ENCODE measurements around the gene STEAP4. TPM values are rescaled to one million over a fixed set of nuclear protein-coding genes. Genes with fewer than 3 reads are reported as not detected.
"Not testable (repeated sequence)": the region's sequence is repeated elsewhere in the genome, so short reads cannot be mapped to it uniquely, and the experiment has no call there.

STEAP4 gene
- total and polyA plus RNA-seq, 4 donors: 0.22 to 3.7 (median 0.30) TPM

DNA sequence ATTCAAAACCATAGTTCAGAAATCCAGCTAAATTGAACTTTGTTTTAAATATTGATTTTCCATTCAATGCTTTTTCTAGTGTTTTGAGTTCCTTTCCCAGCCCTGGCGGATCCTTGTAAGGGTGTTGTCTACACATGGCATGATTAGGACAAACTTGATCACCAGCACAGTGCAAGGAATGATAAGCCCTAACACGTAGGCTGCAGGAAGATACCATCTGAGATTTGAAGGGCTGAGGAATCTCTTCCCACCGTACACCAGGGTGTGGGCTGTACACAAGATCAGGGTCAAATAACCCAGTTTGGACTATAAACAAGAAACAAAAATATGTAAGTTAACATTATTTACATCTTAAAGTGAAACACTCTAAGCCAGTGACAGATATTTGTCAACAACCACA, 27.4 kb downstream of the STEAP4 start:
- DNase-seq (ENCODE audit: low read depth in 4 of 6, low spot score in 6 of 6): no peak
- Histone ChIP-seq H3K27me3 (ENCODE audit: control insufficient read depth, insufficient read depth, low read length) (no peaks in the 10 kb centered on the region), H3K9me3 (ENCODE audit: control insufficient read depth, insufficient read depth, low read length) (no peaks in the 10 kb centered on the region), H3K27ac (ENCODE audit: low read depth, low read length) (no peak overlapping the region), H3K4me1 (ENCODE audit: control insufficient read depth, insufficient read depth, low read length) (no peaks in the 10 kb centered on the region), H3K4me3 (ENCODE audit: low read depth, low read length) (no peak overlapping the region), H3K36me3 (ENCODE audit: control insufficient read depth, insufficient read depth, low read length) (no peaks in the 10 kb centered on the region)
- WGBS (ENCODE audit: insufficient coverage): 80% methylated on average over 1 of the region's 3 CpGs

DNA sequence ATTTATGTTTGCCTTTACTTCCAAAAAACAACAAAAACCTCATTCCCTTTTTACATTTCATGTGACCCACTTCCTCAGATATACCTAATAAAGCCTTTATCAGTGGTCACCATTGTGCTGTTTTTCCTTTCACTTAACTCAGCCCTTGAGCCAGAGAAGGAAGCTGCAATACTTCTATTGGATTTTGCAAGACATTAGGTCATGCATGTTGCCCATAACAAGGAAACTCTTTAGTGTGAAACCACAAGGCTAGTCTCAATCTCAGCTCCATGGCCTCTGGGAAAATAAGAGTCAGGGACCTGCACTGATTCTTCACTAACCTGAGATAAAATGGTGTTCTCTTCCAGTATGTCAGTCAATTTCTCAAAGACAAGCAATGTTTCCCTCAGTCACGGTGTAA, 27.8 kb downstream of the STEAP4 start:
- Histone ChIP-seq H3K36me3 (ENCODE audit: control insufficient read depth, insufficient read depth, low read length) (no peaks in the 10 kb centered on the region), H3K27me3 (ENCODE audit: control insufficient read depth, insufficient read depth, low read length) (no peaks in the 10 kb centered on the region), H3K27ac (ENCODE audit: low read depth, low read length) (no peak overlapping the region), H3K4me1 (ENCODE audit: control insufficient read depth, insufficient read depth, low read length) (no peaks in the 10 kb centered on the region), H3K4me3 (ENCODE audit: low read depth, low read length) (no peak overlapping the region), H3K9me3 (ENCODE audit: control insufficient read depth, insufficient read depth, low read length) (no peaks in the 10 kb centered on the region)
- no peak for DNase-seq (ENCODE audit: low read depth in 4 of 6, low spot score in 6 of 6)
- no CpG with 5 or more reads among the region's 1 CpG for WGBS (ENCODE audit: insufficient coverage)

DNA sequence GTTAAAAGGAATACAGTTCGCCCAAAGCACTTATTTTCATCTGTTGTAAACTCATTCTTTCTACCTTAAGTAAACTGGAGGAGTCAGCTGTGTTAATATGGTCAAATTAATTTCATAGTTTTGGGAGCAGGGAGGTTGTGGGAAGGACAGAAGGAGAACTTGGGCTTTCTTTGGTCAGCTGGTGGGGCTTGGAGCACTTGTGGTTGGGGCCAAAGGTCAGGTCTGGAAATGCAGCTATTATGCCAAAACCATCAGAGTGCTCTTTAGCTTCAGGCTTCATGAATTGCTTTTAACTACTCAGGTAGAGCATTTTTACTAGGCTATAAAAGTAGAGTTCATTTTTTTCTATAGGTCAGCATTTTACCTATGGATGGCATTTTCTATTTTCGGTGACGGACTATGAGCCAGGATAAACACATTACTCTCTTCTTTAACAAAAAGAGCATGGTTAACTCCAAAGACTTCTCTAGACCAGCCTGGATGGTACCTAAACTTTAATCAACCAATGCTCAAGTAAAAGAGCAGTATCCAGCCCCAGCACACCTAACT, 30.0 kb downstream of the STEAP4 start:
- Histone ChIP-seq H3K4me3 (ENCODE audit: low read depth, low read length) (no peak overlapping the region), H3K27me3 (ENCODE audit: control insufficient read depth, insufficient read depth, low read length) (no peaks in the 10 kb centered on the region), H3K9me3 (ENCODE audit: control insufficient read depth, insufficient read depth, low read length) (no peaks in the 10 kb centered on the region), H3K4me1 (ENCODE audit: control insufficient read depth, insufficient read depth, low read length) (no peaks in the 10 kb centered on the region), H3K27ac (ENCODE audit: low read depth, low read length) (no peak overlapping the region), H3K36me3 (ENCODE audit: control insufficient read depth, insufficient read depth, low read length) (no peaks in the 10 kb centered on the region)
- DNase-seq (ENCODE audit: low read depth in 4 of 6, low spot score in 6 of 6): no peak
- WGBS (ENCODE audit: insufficient coverage): no CpG with 5 or more reads among the region's 3 CpGs

DNA sequence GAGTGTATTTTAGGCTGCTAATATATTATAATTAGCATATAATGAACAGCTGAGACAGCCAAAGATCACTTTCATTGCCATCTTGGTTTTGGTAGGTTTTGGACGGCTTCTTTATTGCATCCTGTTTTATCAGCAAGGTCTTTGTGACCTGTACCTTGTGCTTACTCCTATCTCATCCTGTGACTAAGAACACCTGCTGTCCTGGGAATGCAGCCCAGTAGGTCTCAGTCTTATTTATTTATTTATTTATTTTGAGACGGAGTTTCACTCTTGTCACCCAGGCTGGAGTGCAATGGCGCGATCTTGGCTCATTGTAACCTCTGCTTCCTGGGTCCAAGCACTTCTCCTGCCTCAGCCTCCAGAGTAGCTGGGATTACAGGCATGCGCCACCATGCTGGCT, 31.8 kb downstream of the STEAP4 start:
- not testable (repeated sequence) for H3K27ac ChIP-seq (ENCODE audit: low read depth, low read length); H3K36me3 ChIP-seq (ENCODE audit: control insufficient read depth, insufficient read depth, low read length)
- 100% methylated on average over 3 of the region's 5 CpGs for WGBS (ENCODE audit: insufficient coverage)

DNA sequence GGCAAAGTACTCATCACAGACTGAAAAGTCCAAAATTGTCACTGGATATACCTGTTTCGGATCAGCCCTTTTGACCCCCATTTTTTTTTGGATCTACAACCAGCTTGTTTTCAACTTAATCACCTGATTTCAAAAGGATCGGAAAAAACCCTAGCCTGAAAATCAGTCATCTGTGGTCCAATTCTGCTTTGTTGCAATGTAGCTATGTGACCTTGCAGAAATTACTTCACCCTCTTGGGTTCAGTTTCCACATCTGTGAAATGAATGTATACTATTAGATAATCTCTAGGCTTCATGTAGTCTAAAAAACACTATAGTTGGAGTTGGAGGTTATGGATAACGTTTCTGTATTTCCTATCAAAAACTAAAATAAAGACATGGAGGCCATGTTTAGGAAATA, 37.1 kb downstream of the STEAP4 start:
- Histone ChIP-seq H3K9me3 (ENCODE audit: control insufficient read depth, insufficient read depth, low read length) (no peaks in the 10 kb centered on the region), H3K27me3 (ENCODE audit: control insufficient read depth, insufficient read depth, low read length) (no peaks in the 10 kb centered on the region), H3K36me3 (ENCODE audit: control insufficient read depth, insufficient read depth, low read length) (no peaks in the 10 kb centered on the region), H3K27ac (ENCODE audit: low read depth, low read length) (no peak overlapping the region), H3K4me1 (ENCODE audit: control insufficient read depth, insufficient read depth, low read length) (no peaks in the 10 kb centered on the region), H3K4me3 (ENCODE audit: low read depth, low read length) (no peak overlapping the region)
- no peak for DNase-seq (ENCODE audit: low read depth in 4 of 6, low spot score in 6 of 6)
- 76% methylated on average over 2 of the region's 3 CpGs for WGBS (ENCODE audit: insufficient coverage)

More for the DNA sequence above, 31.8 kb downstream of the STEAP4 start:
- not testable (repeated sequence) for H3K4me1 ChIP-seq (ENCODE audit: control insufficient read depth, insufficient read depth, low read length); DNase-seq (ENCODE audit: low read depth in 4 of 6, low spot score in 6 of 6); H3K4me3 ChIP-seq (ENCODE audit: low read depth, low read length); H3K27me3 ChIP-seq (ENCODE audit: control insufficient read depth, insufficient read depth, low read length); H3K9me3 ChIP-seq (ENCODE audit: control insufficient read depth, insufficient read depth, low read length)

DNA sequence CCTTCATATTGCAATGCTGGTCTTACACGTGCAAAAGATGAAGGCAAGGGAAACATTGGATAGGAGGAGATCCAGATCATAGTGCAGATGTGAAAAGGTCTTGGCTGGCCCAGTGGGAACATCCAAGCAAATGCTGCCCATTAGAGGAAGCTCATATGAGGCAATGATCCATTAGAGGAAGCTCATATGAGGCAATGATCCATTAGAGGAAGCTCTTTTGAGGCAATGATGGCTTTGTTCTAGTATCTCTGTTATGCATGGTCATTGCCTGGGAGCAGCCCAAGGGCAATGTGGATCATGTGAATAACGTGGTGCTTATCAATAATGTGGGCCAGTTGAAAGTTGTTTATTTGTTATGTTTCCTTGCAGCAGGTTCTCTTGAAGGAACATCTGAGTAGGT, 37.8 kb downstream of the STEAP4 start:
- Histone ChIP-seq H3K27ac (ENCODE audit: low read depth, low read length) (no peak overlapping the region), H3K4me1 (ENCODE audit: control insufficient read depth, insufficient read depth, low read length) (no peaks in the 10 kb centered on the region), H3K9me3 (ENCODE audit: control insufficient read depth, insufficient read depth, low read length) (no peaks in the 10 kb centered on the region), H3K27me3 (ENCODE audit: control insufficient read depth, insufficient read depth, low read length) (no peaks in the 10 kb centered on the region), H3K4me3 (ENCODE audit: low read depth, low read length) (no peak overlapping the region), H3K36me3 (ENCODE audit: control insufficient read depth, insufficient read depth, low read length) (no peaks in the 10 kb centered on the region)
- DNase-seq (ENCODE audit: low read depth in 4 of 6, low spot score in 6 of 6): no peak
- 86% methylated on average over 2 of the region's 2 CpGs for WGBS (ENCODE audit: insufficient coverage)

DNA sequence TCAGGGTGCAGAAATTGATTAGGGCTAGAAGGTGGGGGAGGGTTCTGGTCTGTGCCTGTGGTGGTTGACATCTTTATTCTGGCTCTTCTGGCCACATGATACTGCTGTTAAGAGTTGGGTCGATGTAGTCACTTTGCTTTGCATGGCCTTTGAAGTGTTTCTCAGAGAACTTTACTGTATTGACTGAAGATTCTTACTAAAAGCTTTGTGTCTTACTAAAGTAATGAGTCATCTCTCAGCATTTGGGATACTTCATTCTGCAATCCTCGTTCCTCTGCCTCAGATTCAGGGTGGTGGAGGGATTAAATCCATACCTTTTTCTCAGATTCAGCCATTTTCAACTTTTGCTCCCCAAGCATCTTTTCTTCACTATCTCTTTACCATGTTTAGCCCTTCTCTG, 38.6 kb downstream of the STEAP4 start:
- Histone ChIP-seq H3K4me3 (ENCODE audit: low read depth, low read length) (no peak overlapping the region), H3K36me3 (ENCODE audit: control insufficient read depth, insufficient read depth, low read length) (no peaks in the 10 kb centered on the region), H3K27ac (ENCODE audit: low read depth, low read length) (no peak overlapping the region), H3K4me1 (ENCODE audit: control insufficient read depth, insufficient read depth, low read length) (no peaks in the 10 kb centered on the region), H3K27me3 (ENCODE audit: control insufficient read depth, insufficient read depth, low read length) (no peaks in the 10 kb centered on the region), H3K9me3 (ENCODE audit: control insufficient read depth, insufficient read depth, low read length) (no peaks in the 10 kb centered on the region)
- WGBS (ENCODE audit: insufficient coverage): no CpG with 5 or more reads among the region's 2 CpGs
- no peak for DNase-seq (ENCODE audit: low read depth in 4 of 6, low spot score in 6 of 6)

DNA sequence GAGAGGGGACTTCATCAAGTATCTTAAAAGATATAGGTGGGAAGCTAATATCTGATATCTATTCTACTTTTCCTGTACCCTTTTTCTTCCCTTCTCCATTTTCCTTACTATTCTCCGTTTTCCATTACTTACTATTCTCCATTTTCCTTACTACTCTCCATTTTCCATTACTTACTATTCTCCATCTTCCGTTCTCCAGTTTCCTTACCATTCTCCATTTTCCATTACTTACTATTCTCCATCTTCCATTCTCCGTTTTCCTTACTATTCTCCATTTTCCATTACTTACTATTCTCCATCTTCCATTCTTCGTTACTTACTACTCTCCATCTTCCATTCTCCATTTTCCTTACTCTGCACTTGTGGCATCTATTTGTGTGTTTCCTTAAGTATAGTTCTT, 39.3 kb downstream of the STEAP4 start:
- WGBS (ENCODE audit: insufficient coverage): 97% methylated on average over 3 of the region's 4 CpGs

DNA sequence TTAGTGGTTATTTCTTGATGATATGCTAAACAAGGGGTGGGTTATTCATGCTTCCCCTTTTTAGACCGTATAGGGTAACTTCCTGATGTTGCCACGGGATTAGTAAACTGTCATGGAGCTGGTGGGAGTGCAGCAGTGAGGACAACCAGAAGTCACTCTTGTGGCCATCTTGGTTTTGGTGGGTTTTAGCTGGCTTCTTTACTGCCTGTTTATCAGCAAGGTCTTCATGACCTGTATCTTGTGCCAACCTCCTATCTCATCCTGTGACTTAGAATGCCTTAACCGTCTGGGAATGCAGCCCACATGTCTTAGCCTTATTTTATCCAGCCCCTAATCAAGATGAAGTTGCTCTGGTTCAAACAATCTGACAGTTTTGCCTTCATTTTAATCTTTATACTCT, 41.7 kb downstream of the STEAP4 start:
- 93% methylated on average over 3 of the region's 3 CpGs for WGBS (ENCODE audit: insufficient coverage)
- not testable (repeated sequence) for DNase-seq (ENCODE audit: low read depth in 4 of 6, low spot score in 6 of 6)

More for the DNA sequence above, 39.3 kb downstream of the STEAP4 start:
- Histone ChIP-seq H3K4me3 (ENCODE audit: low read depth, low read length) (no peak overlapping the region), H3K36me3 (ENCODE audit: control insufficient read depth, insufficient read depth, low read length) (no peaks in the 10 kb centered on the region), H3K9me3 (ENCODE audit: control insufficient read depth, insufficient read depth, low read length) (no peaks in the 10 kb centered on the region), H3K4me1 (ENCODE audit: control insufficient read depth, insufficient read depth, low read length) (no peaks in the 10 kb centered on the region), H3K27ac (ENCODE audit: low read depth, low read length) (no peak overlapping the region), H3K27me3 (ENCODE audit: control insufficient read depth, insufficient read depth, low read length) (no peaks in the 10 kb centered on the region)
- no peak for DNase-seq (ENCODE audit: low read depth in 4 of 6, low spot score in 6 of 6)

DNA sequence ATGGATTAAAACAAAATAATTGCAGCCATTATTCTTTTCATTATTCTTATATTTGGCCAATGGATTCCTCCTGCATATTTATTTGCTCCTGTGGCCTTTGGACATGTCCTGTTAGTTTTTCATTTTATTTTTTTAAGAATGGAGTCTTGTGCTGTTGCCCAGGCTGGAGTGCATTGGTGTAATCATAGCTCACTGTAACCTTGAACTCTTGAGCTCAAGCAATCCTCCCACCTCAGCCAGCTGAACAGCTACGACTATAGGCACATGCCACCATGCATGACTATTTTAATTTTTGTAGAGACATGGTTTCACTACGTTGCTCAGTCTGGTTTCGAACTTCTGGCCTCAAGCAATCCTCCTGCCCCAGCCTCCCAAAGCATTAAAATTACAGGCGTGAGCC, 44.1 kb downstream of the STEAP4 start:
- Histone ChIP-seq H3K27me3 (ENCODE audit: control insufficient read depth, insufficient read depth, low read length) (no peaks in the 10 kb centered on the region), H3K27ac (ENCODE audit: low read depth, low read length) (no peak overlapping the region), H3K36me3 (ENCODE audit: control insufficient read depth, insufficient read depth, low read length) (no peaks in the 10 kb centered on the region), H3K4me3 (ENCODE audit: low read depth, low read length) (no peak overlapping the region), H3K4me1 (ENCODE audit: control insufficient read depth, insufficient read depth, low read length) (no peaks in the 10 kb centered on the region), H3K9me3 (ENCODE audit: control insufficient read depth, insufficient read depth, low read length) (no peaks in the 10 kb centered on the region)
- 100% methylated on average over 3 of the region's 4 CpGs for WGBS (ENCODE audit: insufficient coverage)
- DNase-seq (ENCODE audit: low read depth in 4 of 6, low spot score in 6 of 6): no peak

More for the DNA sequence above, 41.7 kb downstream of the STEAP4 start:
- H3K27ac ChIP-seq (ENCODE audit: low read depth, low read length); H3K4me3 ChIP-seq (ENCODE audit: low read depth, low read length); H3K36me3 ChIP-seq (ENCODE audit: control insufficient read depth, insufficient read depth, low read length); H3K27me3 ChIP-seq (ENCODE audit: control insufficient read depth, insufficient read depth, low read length); H3K9me3 ChIP-seq (ENCODE audit: control insufficient read depth, insufficient read depth, low read length); H3K4me1 ChIP-seq (ENCODE audit: control insufficient read depth, insufficient read depth, low read length): not testable (repeated sequence)

Measured in spinal cord (tissue), 10 donors.